OCI-LY1 (cell line): Measurements from ENCODE around the gene BTN3A1.

Experiments
- CTCF ChIP-seq: fragments of 200-600 bp; sonication (generic), shearing (Covaris generic); IDR thresholded peaks from 2 replicates; pipeline ENCODE4 v1.5.1; 2017; ENCODE audit warnings: mild to moderate bottlenecking, antibody characterized with exemption, low read length, moderate library complexity, mixed read lengths
- EZH2 ChIP-seq: fragments of 200-600 bp; sonication (generic), shearing (Covaris generic); IDR thresholded peaks from 2 replicates; pipeline ENCODE4 v1.8.0; 2017; ENCODE audit warnings: borderline replicate concordance, mixed run types, mild to moderate bottlenecking, antibody characterized with exemption, low read length, moderate library complexity, mixed read lengths

GRCh38 chr6:26365633-26365995 lies 36.5 kb upstream of the BTN3A1 start:
- no peak for TF ChIP-seq CTCF
- no peak for TF ChIP-seq EZH2
